Glomerular visceral epithelial cell (primary cell): ENCODE results near the gene NUP93.

Source experiments
- DNase-seq: peaks from one replicate; pipeline ENCODE4 v3.0.0-alpha.2; 2016; ENCODE audit errors: extremely low spot score

The NUP93 gene

DNA sequence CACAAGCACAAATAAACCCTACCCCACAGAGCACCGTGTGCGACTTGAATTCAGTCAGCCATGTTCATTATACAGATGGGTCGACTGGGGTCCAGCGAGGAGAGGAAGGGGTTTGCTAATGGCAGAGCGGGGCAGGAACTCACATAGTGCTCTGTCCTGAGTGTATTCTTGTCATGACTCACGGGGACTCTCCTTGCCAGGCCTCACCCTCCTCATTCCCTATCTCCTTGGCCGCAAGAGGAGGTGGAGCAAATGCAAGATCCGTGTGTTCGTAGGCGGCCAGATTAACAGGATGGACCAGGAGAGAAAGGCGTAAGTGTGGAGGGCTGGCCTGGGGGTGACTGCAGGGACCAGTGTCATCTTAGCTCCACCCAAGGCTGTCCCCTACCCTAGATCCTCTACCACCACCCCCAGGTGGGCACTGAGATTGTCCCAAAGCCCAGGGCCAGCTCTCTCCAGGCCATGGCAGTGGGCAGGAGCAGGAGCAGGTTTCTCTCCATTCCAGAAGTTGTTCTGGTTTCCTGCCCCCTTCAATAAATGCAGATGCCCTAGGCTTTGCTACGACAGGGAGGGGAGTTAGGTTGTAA lies 164.5 kb downstream of the NUP93 start:
- DNase-seq: no peak

DNA sequence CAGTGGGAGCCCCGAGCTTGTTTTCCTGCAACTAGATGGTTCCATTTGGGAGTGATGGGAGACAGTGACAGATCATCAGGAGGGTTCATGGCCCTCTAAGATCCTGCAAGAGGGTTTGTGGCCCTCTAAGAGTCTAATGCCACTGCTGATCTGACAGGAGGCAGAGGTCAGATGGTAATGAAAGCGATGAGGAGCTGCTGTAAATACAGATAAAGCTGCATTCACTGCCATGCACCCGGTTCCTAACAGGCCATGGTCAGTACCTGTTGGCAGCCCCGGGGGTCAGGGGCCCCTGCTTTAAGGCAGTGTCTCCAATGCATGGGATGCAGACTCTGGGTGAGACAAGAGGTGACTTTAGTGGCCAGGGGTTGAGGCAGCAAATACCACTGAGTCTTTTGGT lies 165.9 kb downstream of the NUP93 start:
- DNase-seq: no peak

DNA sequence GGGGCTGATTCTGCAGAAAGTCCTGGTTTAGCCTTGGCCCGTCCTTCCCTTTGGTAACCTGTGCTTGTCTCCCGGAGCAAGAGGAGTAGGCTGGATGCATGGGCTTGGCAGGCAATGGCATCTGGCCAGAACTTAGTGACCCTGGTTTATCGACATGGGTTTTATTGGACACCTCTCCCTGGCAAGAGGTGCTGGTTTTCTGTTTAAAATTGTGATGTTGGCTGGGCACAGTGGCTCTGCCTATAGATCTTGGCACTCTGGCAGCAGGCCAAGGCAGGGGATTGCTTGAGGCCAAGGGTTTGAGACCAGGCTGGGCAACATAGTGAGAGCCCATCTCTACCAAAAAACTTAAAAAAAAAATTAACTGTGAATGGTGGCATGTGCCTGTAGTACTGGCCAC lies 166.3 kb downstream of the NUP93 start:
- DNase-seq: no peak

DNA sequence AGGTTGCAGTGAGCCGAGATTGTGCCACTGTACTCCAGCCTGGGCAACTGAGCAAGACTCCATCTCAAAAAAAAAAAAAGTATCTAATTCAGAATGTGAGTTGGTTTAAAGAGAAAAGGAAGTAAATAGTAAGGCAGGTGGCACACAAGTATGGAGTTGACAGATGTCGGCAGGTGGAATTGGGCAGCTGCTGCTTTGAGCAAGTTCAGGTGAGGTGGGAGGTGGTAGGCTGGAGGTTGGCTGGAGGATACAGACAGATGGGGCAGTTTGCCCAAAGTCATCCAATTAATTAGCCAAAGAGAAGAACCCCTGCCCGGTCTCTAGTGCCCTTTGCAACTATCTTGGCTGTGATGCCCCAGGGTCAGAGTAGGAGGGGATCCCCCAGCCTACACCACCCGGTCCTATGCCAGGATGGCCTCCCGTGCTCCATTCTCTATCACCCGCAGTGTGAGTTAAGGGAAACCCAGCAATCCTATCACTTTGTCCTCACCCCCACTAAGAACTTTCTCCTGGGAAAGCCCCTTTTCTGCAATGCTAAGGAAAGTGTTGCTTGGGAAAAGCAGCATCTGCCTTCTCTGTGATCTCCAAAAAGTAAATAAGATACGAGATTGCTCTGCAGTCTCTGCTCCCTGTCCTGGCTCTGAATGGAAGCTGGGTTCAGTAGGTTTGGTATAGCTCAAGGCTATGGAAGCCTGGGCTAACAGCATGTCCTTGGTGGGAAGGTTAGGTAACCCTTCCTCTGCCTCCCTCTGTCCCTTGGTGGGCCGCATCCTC lies 167.3 kb downstream of the NUP93 start:
- no peak for DNase-seq

DNA sequence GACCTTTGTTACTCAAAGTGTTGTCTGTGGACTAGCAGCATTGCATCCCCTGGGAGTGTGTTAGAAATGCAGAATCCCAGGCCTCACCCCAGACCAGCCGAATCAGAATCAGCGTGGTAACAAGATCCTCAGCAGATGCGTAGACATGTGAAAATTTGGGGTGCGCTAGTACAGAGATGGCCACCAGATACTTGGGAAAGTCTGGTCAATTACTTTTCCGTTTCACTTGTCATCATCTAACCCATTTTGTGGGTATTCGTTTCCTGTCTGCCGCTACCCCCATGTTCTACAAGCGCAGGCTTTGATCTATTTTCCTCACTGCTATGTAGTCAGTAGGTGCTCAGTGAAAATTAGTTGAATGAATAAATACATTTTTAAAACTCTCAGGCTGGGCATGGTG lies 168.9 kb downstream of the NUP93 start:
- no peak for DNase-seq
